Measurements from ENCODE around the gene ALKAL2. TPM values are rescaled to one million over a fixed set of nuclear protein-coding genes. Genes with fewer than 3 reads are reported as not detected.

ALKAL2 gene
- total RNA-seq, 2 donors from 2014 or later, result 1.0 TPM; not detected in 1

DNA sequence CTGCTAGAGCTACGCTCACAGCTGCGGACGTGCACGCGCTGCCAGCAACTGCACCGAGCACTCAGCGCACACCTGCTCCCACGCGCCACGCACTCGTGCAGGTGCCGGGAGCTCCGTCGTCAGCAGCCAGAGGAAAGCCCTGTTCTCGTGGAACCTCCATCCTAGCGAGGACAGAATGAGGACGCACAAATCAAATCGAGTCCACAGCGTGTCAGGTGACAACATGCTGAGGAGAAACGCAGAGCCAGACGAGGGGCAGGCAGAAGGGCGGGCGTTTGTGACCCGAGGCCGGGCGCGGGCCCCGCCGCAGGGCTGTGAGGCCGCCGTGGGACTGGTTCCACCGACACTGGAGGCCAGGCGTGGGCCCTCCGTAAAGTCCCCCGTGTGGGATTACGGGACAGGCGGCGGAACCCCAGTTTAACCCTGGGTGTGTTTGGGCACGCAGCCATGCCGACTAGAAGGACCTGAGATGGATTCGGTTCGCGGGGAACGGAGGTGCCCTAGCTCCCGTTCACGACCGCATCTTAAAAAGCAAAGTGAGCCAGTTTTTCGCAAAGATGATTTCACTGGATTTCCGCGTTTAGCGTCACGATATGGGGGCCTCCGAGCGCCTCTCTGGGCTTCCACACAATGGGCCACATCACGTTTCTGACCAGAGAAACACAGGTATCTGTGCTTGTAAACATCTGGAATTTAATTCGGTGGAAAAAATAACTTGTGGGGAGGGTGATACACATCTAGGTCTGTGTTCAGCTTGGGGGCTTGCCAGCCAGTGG lies 26.9 kb upstream of the ALKAL2 start:
- H3K9me3 ChIP-seq (ENCODE audit: control insufficient read depth, low read length, poor library complexity, severe bottlenecking), result no peaks in the 10 kb centered on the region
- Mint-ChIP-seq H3K27me3 (peaks cover 14% of the 10 kb centered on the region), H3K27ac (no peak overlapping the region), H3K36me3 (ENCODE audit: low read depth) (no peaks in the 10 kb centered on the region), H3K4me1 (peaks cover 11% of the 10 kb centered on the region), H3K4me3 (no peak overlapping the region)
- DNase-seq, result no peak
- no peak for ATAC-seq

DNA sequence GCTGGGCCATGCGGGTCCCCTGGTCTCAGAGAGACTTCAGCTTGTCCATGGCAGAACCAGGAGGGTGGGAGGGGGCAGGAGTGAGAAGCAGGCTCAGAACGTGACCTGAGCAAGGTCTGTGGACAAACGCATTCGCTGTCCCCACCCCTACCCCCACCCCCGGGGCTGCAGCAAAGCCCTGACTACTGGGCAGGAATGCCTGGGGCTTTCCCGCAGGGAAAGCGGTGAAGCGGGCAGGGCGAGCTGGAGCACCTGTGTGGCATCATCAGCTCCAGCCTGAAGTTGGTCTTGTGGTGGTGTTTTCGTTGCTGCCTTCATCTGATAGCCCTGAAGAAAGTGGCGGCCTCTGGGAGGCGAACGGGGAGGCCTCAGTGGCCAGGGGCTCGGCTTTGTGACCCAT lies 26.1 kb upstream of the ALKAL2 start:
- no peaks in the 10 kb centered on the region for H3K9me3 ChIP-seq (ENCODE audit: control insufficient read depth, low read length, poor library complexity, severe bottlenecking)
- H3K27ac Mint-ChIP-seq, result no peak overlapping the region
- DNase-seq, result no peak
- ATAC-seq, result no peak
- H3K4me1 Mint-ChIP-seq, result peaks cover 14% of the 10 kb centered on the region
- H3K27me3 Mint-ChIP-seq, result peaks cover 14% of the 10 kb centered on the region
- H3K4me3 Mint-ChIP-seq, result no peak overlapping the region
- no peaks in the 10 kb centered on the region for H3K36me3 Mint-ChIP-seq (ENCODE audit: low read depth)

DNA sequence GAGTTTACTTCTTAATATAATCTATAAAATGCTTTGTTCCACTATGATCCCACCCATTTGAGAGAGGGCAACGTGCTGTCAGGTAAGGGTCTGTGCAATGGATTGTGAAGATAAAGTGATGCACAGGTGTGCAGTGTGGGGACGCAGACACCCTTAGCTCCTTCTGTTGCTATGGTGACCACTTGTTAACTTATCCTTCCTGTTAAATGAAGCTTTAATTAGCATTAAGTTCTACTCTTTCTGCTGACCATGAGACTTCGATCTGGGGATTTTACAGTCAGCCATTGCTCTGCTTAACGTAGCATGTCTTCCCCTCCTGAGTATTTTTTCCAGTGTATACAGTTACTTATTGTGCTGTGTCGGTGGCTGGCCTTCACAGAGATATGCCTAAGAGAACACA lies 23.1 kb upstream of the ALKAL2 start:
- H3K4me3 Mint-ChIP-seq, result no peak overlapping the region
- H3K9me3 ChIP-seq (ENCODE audit: control insufficient read depth, low read length, poor library complexity, severe bottlenecking), result no peaks in the 10 kb centered on the region
- H3K27me3 Mint-ChIP-seq, result peaks cover 10% of the 10 kb centered on the region
- peaks cover 3% of the 10 kb centered on the region for H3K4me1 Mint-ChIP-seq
- no peaks in the 10 kb centered on the region for H3K36me3 Mint-ChIP-seq (ENCODE audit: low read depth)
- no peak for ATAC-seq
- no peak for DNase-seq
- H3K27ac Mint-ChIP-seq, result no peak overlapping the region

- H3K4me3 Mint-ChIP-seq, result no peak overlapping the region
- ATAC-seq (no peak), DNase-seq (no peak)
- peaks cover 6% of the 10 kb centered on the region for H3K27me3 Mint-ChIP-seq
- H3K4me1 Mint-ChIP-seq, result peaks cover 3% of the 10 kb centered on the region
- H3K27ac Mint-ChIP-seq, result no peak overlapping the region
- no peaks in the 10 kb centered on the region for H3K9me3 ChIP-seq (ENCODE audit: control insufficient read depth, low read length, poor library complexity, severe bottlenecking)
- no peaks in the 10 kb centered on the region for H3K36me3 Mint-ChIP-seq (ENCODE audit: low read depth)
These were observed 22.1 kb upstream of the ALKAL2 start for GRCh38 chr2:309954-310510.

GRCh38 chr2:309148-309953 lies 21.5 kb upstream of the ALKAL2 start:
- no peak for DNase-seq
- no peaks in the 10 kb centered on the region for H3K36me3 Mint-ChIP-seq (ENCODE audit: low read depth)
- ATAC-seq, result no peak
- no peak overlapping the region for H3K4me3 Mint-ChIP-seq
- no peak overlapping the region for H3K27ac Mint-ChIP-seq
- H3K27me3 Mint-ChIP-seq, result peaks cover 6% of the 10 kb centered on the region
- H3K4me1 Mint-ChIP-seq, result peaks cover 3% of the 10 kb centered on the region
- H3K9me3 ChIP-seq (ENCODE audit: control insufficient read depth, low read length, poor library complexity, severe bottlenecking), result no peaks in the 10 kb centered on the region

- Mint-ChIP-seq H3K4me1 (peaks cover 3% of the 10 kb centered on the region), H3K27ac (no peak overlapping the region), H3K36me3 (ENCODE audit: low read depth) (no peaks in the 10 kb centered on the region), H3K4me3 (no peak overlapping the region), H3K27me3 (no peaks in the 10 kb centered on the region)
- DNase-seq (no peak), ATAC-seq (no peak)
- no peaks in the 10 kb centered on the region for H3K9me3 ChIP-seq (ENCODE audit: control insufficient read depth, low read length, poor library complexity, severe bottlenecking)
These were observed 17.5 kb upstream of the ALKAL2 start for GRCh38 chr2:305366-305765.

DNA sequence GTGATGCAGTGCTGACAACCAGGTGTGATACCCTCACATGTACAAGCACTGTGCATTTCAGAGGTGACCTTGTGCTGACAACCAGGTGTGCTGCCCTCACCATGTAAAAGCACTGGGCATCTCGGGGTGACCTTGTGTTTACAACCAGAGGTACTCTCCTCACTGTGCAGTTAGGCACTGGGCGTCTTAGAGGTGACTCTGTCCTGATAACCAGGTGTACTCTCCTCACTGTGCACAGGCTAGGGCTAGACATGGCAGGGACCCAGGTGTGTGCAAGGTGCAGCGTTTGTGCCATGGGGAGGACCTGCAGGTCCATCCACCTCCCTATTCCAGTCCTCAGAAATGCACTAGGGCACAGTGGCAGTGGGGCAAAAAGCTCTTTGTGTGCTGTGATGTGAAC lies 8.5 kb upstream of the ALKAL2 start:
- no peak overlapping the region for H3K27ac Mint-ChIP-seq
- H3K4me3 Mint-ChIP-seq, result no peak overlapping the region

GRCh38 chr2:295090-295489 lies 7.2 kb upstream of the ALKAL2 start:
- H3K36me3 Mint-ChIP-seq (ENCODE audit: low read depth), result peaks cover 3% of the 10 kb centered on the region
- H3K27me3 Mint-ChIP-seq, result peaks cover 43% of the 10 kb centered on the region
- H3K4me3 Mint-ChIP-seq, result no peak overlapping the region
- peaks cover under 1% of the 10 kb centered on the region for H3K4me1 Mint-ChIP-seq
- H3K27ac Mint-ChIP-seq, result no peak overlapping the region
- H3K9me3 ChIP-seq (ENCODE audit: control insufficient read depth, low read length, poor library complexity, severe bottlenecking), result no peaks in the 10 kb centered on the region
- DNase-seq, result no peak
- ATAC-seq, result no peak

More for the DNA sequence above, 8.5 kb upstream of the ALKAL2 start:
- H3K27me3 Mint-ChIP-seq, result peaks cover 36% of the 10 kb centered on the region
- H3K4me1 Mint-ChIP-seq, result no peaks in the 10 kb centered on the region
- ATAC-seq, result no peak
- H3K9me3 ChIP-seq (ENCODE audit: control insufficient read depth, low read length, poor library complexity, severe bottlenecking), result no peaks in the 10 kb centered on the region
- no peak for DNase-seq
- peaks cover 3% of the 10 kb centered on the region for H3K36me3 Mint-ChIP-seq (ENCODE audit: low read depth)

GRCh38 chr2:290090-290722 lies 2.3 kb upstream of the ALKAL2 start:
- peaks cover 40% of the 10 kb centered on the region for H3K27me3 Mint-ChIP-seq
- peaks cover 5% of the 10 kb centered on the region for H3K36me3 Mint-ChIP-seq (ENCODE audit: low read depth)
- ATAC-seq, result peak; percentile 47
- H3K9me3 ChIP-seq (ENCODE audit: control insufficient read depth, low read length, poor library complexity, severe bottlenecking), result no peaks in the 10 kb centered on the region
- peak overlapping the region; percentile 76 for H3K4me3 Mint-ChIP-seq
- H3K27ac Mint-ChIP-seq, result no peak overlapping the region
- H3K4me1 Mint-ChIP-seq, result peaks cover 10% of the 10 kb centered on the region
- DNase-seq, result peak in 1 of 3 donors; percentile 24

DNA sequence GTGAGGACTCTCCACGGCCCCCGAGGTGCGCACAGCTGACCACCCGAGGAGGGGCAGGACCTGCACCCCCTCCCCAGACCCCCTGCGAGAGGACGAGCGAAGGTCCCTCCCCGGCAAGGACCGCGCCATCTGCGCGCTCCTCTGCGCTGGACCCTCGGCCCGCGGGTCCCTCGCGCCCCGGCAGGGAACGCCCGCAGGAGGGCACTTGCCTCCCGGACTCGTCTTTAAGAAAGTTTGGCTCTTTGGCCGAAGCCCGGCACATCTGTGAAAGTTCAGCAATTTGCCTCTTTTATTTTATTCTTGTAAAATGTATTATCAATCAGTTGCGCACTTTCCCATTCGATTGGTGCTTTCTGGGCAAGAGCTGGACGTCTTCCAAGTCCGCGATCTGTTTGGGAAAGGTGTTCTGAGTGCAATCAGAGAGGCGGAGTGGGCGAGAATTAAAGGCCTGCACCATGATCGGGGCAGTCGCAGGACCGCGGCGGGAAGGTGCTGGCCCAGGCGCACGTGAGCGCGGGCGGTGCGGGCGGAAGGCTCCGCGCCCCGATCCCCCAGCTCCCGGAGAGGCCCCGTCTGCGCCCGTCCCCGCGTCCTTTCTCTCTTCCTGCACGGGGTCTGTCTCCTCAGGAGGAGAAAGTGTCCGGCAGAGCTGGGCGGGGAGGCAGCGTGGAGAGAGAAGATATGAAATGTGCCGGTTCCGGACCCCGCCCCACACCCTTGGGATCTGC lies 1.6 kb upstream of the ALKAL2 start:
- no peak overlapping the region for H3K27ac Mint-ChIP-seq
- peaks cover 36% of the 10 kb centered on the region for H3K27me3 Mint-ChIP-seq
- H3K36me3 Mint-ChIP-seq (ENCODE audit: low read depth), result peaks cover 5% of the 10 kb centered on the region
- peaks cover 12% of the 10 kb centered on the region for H3K4me1 Mint-ChIP-seq
- no peaks in the 10 kb centered on the region for H3K9me3 ChIP-seq (ENCODE audit: control insufficient read depth, low read length, poor library complexity, severe bottlenecking)
- H3K4me3 Mint-ChIP-seq, result peak overlapping the region; percentile 76
- DNase-seq (no peak), ATAC-seq (no peak)

DNA sequence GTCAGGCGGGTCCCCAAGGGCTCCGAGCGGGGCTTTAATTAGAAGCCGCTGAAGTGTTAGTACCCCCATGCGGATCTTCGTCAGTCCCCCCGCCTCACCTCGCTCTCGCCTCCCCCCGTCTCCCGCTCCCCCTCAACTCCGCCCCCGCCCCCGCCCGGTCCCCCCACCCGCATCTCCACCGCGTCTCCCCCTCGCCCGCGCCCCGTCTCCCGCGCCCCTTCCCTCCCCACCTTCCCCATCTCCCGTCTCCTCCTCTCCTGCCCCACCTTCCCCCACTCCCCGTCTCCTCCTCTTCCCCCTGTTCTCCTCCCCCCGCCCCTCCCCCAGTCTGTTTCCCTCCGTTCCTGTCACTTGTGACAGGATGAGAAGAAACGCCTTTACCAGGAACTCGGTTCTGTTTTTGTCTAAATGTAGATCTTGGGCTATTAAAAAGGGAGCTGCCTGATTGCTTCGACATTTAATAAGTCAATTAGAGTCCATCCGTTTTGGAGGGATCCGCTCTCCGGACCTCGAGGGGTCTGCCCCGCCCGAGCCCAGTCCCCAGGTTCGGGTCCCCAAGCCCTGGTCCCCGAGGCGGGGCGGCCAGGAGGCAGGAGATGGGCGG lies 969 bp upstream of the ALKAL2 start:
- H3K9me3 ChIP-seq (ENCODE audit: control insufficient read depth, low read length, poor library complexity, severe bottlenecking), result no peaks in the 10 kb centered on the region
- no peak for DNase-seq
- H3K4me1 Mint-ChIP-seq, result peaks cover 12% of the 10 kb centered on the region
- no peak overlapping the region for H3K27ac Mint-ChIP-seq
- peaks cover 5% of the 10 kb centered on the region for H3K36me3 Mint-ChIP-seq (ENCODE audit: low read depth)
- H3K4me3 Mint-ChIP-seq, result no peak overlapping the region
- ATAC-seq, result no peak
- H3K27me3 Mint-ChIP-seq, result peaks cover 33% of the 10 kb centered on the region

DNA sequence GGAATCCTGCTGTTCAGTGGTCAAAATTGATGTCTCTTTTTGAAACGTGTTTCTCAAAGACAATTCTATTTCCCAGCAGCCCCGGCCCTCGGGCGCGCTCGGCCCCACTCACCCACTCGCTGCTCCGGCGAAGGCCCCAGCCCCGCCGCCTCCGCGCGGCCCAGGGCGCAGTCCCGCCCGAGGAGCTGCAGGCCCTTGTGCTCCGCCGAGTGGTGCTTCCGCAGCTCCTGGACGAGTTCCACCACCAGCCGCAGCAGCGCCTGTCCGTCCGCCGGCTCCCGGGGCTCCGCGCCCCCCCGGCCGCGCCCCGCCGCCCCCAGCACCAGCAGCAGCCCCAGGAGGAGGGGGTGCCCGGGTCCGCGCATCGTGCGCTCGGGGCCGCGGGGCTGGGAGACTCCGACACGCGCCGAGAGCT lies 413 bp downstream of the ALKAL2 start:
- H3K9me3 ChIP-seq (ENCODE audit: control insufficient read depth, low read length, poor library complexity, severe bottlenecking), result no peaks in the 10 kb centered on the region
- H3K4me1 Mint-ChIP-seq, result peaks cover 12% of the 10 kb centered on the region
- H3K4me3 Mint-ChIP-seq, result peak overlapping the region; percentile 9
- DNase-seq (no peak), ATAC-seq (no peak)
- H3K36me3 Mint-ChIP-seq (ENCODE audit: low read depth), result peaks cover 5% of the 10 kb centered on the region
- H3K27ac Mint-ChIP-seq, result no peak overlapping the region
- H3K27me3 Mint-ChIP-seq, result peaks cover 33% of the 10 kb centered on the region

Data from T-helper 17 cell (primary cell).